ENCODE results near the gene CDK10.

Gene CDK10

GRCh38 chr16:89686520-89687091, at the start of gene CDK10:
Gene CDK10 (plus strand): TSS chr16:89686689. CDS start chr16:89686711, 22 bp downstream.
- peaks cover 19% of the 10 kb centered on the region for H3K36me3 Mint-ChIP-seq (ENCODE audit: low read depth)
- H3K4me1 Mint-ChIP-seq (ENCODE audit: low read depth), result peaks cover 19% of the 10 kb centered on the region
- H3K27ac Mint-ChIP-seq, result peak within 1 kb of the TSS; percentile 92
- no peaks in the 10 kb centered on the region for H3K9me3 Mint-ChIP-seq
- peak within 1 kb of the TSS; percentile 90 for H3K4me3 Mint-ChIP-seq
- H3K27me3 Mint-ChIP-seq, result no peaks in the 10 kb centered on the region

GRCh38 chr16:89637379-89637778, 49.1 kb upstream of the CDK10 start:
- H3K36me3 Mint-ChIP-seq (ENCODE audit: low read depth), result no peaks in the 10 kb centered on the region
- H3K27ac Mint-ChIP-seq, result no peak overlapping the region
- no peak overlapping the region for H3K4me3 Mint-ChIP-seq
- peaks cover 11% of the 10 kb centered on the region for H3K4me1 Mint-ChIP-seq (ENCODE audit: low read depth)
- no peaks in the 10 kb centered on the region for H3K9me3 Mint-ChIP-seq
- H3K27me3 Mint-ChIP-seq, result no peaks in the 10 kb centered on the region

- no peak overlapping the region for H3K4me3 Mint-ChIP-seq
- peaks cover 11% of the 10 kb centered on the region for H3K4me1 Mint-ChIP-seq (ENCODE audit: low read depth)
- H3K27ac Mint-ChIP-seq, result no peak overlapping the region
- no peaks in the 10 kb centered on the region for H3K9me3 Mint-ChIP-seq
- H3K36me3 Mint-ChIP-seq (ENCODE audit: low read depth), result no peaks in the 10 kb centered on the region
- no peaks in the 10 kb centered on the region for H3K27me3 Mint-ChIP-seq
These were observed 48.0 kb upstream of the CDK10 start for GRCh38 chr16:89638455-89638854.

GRCh38 chr16:89639385-89639784, 47.1 kb upstream of the CDK10 start:
- Mint-ChIP-seq H3K27ac (no peak overlapping the region), H3K36me3 (ENCODE audit: low read depth) (no peaks in the 10 kb centered on the region), H3K4me1 (ENCODE audit: low read depth) (peaks cover 11% of the 10 kb centered on the region), H3K4me3 (no peak overlapping the region), H3K27me3 (no peaks in the 10 kb centered on the region), H3K9me3 (no peaks in the 10 kb centered on the region)

GRCh38 chr16:89641458-89642119, 44.9 kb upstream of the CDK10 start:
- peak overlapping the region; percentile 24 for H3K4me3 Mint-ChIP-seq
- no peak overlapping the region for H3K27ac Mint-ChIP-seq
- no peaks in the 10 kb centered on the region for H3K9me3 Mint-ChIP-seq
- no peaks in the 10 kb centered on the region for H3K27me3 Mint-ChIP-seq
- peaks cover 12% of the 10 kb centered on the region for H3K36me3 Mint-ChIP-seq (ENCODE audit: low read depth)
- peaks cover 11% of the 10 kb centered on the region for H3K4me1 Mint-ChIP-seq (ENCODE audit: low read depth)

GRCh38 chr16:89642574-89642973, 43.9 kb upstream of the CDK10 start:
- H3K4me3 Mint-ChIP-seq, result no peak overlapping the region
- H3K27ac Mint-ChIP-seq, result no peak overlapping the region
- peaks cover 16% of the 10 kb centered on the region for H3K36me3 Mint-ChIP-seq (ENCODE audit: low read depth)
- no peaks in the 10 kb centered on the region for H3K27me3 Mint-ChIP-seq
- no peaks in the 10 kb centered on the region for H3K9me3 Mint-ChIP-seq
- H3K4me1 Mint-ChIP-seq (ENCODE audit: low read depth), result peaks cover 11% of the 10 kb centered on the region

- no peak overlapping the region for H3K27ac Mint-ChIP-seq
- H3K4me3 Mint-ChIP-seq, result no peak overlapping the region
- H3K36me3 Mint-ChIP-seq (ENCODE audit: low read depth), result peaks cover 22% of the 10 kb centered on the region
- H3K27me3 Mint-ChIP-seq, result no peaks in the 10 kb centered on the region
- H3K4me1 Mint-ChIP-seq (ENCODE audit: low read depth), result peaks cover 11% of the 10 kb centered on the region
- no peaks in the 10 kb centered on the region for H3K9me3 Mint-ChIP-seq
These were observed 42.7 kb upstream of the CDK10 start for GRCh38 chr16:89643769-89644300.

- H3K27me3 Mint-ChIP-seq, result no peaks in the 10 kb centered on the region
- no peaks in the 10 kb centered on the region for H3K9me3 Mint-ChIP-seq
- H3K4me1 Mint-ChIP-seq (ENCODE audit: low read depth), result peaks cover 11% of the 10 kb centered on the region
- no peak overlapping the region for H3K27ac Mint-ChIP-seq
- H3K36me3 Mint-ChIP-seq (ENCODE audit: low read depth), result peaks cover 25% of the 10 kb centered on the region
- H3K4me3 Mint-ChIP-seq, result no peak overlapping the region
These were observed 41.4 kb upstream of the CDK10 start for GRCh38 chr16:89645122-89645521.

- H3K4me1 Mint-ChIP-seq (ENCODE audit: low read depth), result peaks cover 4% of the 10 kb centered on the region
- no peaks in the 10 kb centered on the region for H3K27me3 Mint-ChIP-seq
- H3K4me3 Mint-ChIP-seq, result no peak overlapping the region
- H3K36me3 Mint-ChIP-seq (ENCODE audit: low read depth), result peaks cover 31% of the 10 kb centered on the region
- no peaks in the 10 kb centered on the region for H3K9me3 Mint-ChIP-seq
- no peak overlapping the region for H3K27ac Mint-ChIP-seq
These were observed 40.2 kb upstream of the CDK10 start for GRCh38 chr16:89646270-89646669.

GRCh38 chr16:89646906-89647305, 39.6 kb upstream of the CDK10 start:
- peaks cover 31% of the 10 kb centered on the region for H3K36me3 Mint-ChIP-seq (ENCODE audit: low read depth)
- H3K9me3 Mint-ChIP-seq, result no peaks in the 10 kb centered on the region
- no peaks in the 10 kb centered on the region for H3K27me3 Mint-ChIP-seq
- H3K27ac Mint-ChIP-seq, result no peak overlapping the region
- H3K4me3 Mint-ChIP-seq, result no peak overlapping the region
- no peaks in the 10 kb centered on the region for H3K4me1 Mint-ChIP-seq (ENCODE audit: low read depth)

- no peak overlapping the region for H3K27ac Mint-ChIP-seq
- H3K4me3 Mint-ChIP-seq, result no peak overlapping the region
- H3K36me3 Mint-ChIP-seq (ENCODE audit: low read depth), result peaks cover 24% of the 10 kb centered on the region
- peaks cover 26% of the 10 kb centered on the region for H3K4me1 Mint-ChIP-seq (ENCODE audit: low read depth)
- no peaks in the 10 kb centered on the region for H3K27me3 Mint-ChIP-seq
- no peaks in the 10 kb centered on the region for H3K9me3 Mint-ChIP-seq
These were observed 34.9 kb upstream of the CDK10 start for GRCh38 chr16:89651584-89651983.

GRCh38 chr16:89653656-89654295, 32.7 kb upstream of the CDK10 start:
- Mint-ChIP-seq H3K27me3 (no peaks in the 10 kb centered on the region), H3K4me3 (peak overlapping the region; percentile 9), H3K4me1 (ENCODE audit: low read depth) (peaks cover 33% of the 10 kb centered on the region), H3K9me3 (no peaks in the 10 kb centered on the region), H3K27ac (no peak overlapping the region), H3K36me3 (ENCODE audit: low read depth) (peaks cover 22% of the 10 kb centered on the region)

GRCh38 chr16:89655062-89655643, 31.3 kb upstream of the CDK10 start:
- Mint-ChIP-seq H3K4me1 (ENCODE audit: low read depth) (peaks cover 40% of the 10 kb centered on the region), H3K4me3 (peak overlapping the region; percentile 90), H3K27me3 (no peaks in the 10 kb centered on the region), H3K9me3 (no peaks in the 10 kb centered on the region), H3K36me3 (ENCODE audit: low read depth) (peaks cover 19% of the 10 kb centered on the region), H3K27ac (peak overlapping the region; percentile 45)

- peaks cover 28% of the 10 kb centered on the region for H3K36me3 Mint-ChIP-seq (ENCODE audit: low read depth)
- no peaks in the 10 kb centered on the region for H3K27me3 Mint-ChIP-seq
- H3K4me1 Mint-ChIP-seq (ENCODE audit: low read depth), result peaks cover 41% of the 10 kb centered on the region
- H3K4me3 Mint-ChIP-seq, result peak overlapping the region; percentile 90
- peak overlapping the region; percentile 63 for H3K27ac Mint-ChIP-seq
- no peaks in the 10 kb centered on the region for H3K9me3 Mint-ChIP-seq
These were observed 29.9 kb upstream of the CDK10 start for GRCh38 chr16:89656435-89657121.
